Ureter (tissue), 1 donor: ENCODE results near the gene PFKFB2. TPM values are rescaled to one million over a fixed set of nuclear protein-coding genes. Genes with fewer than 3 reads are reported as not detected.

Experiments used
- DNase-seq: peaks from one replicate; pipeline ENCODE4 v3.0.0-alpha.2; 2020; ENCODE audit warnings: low spot score
- total RNA-seq: library from RNA; stranded (reverse); gene quantifications from one replicate; pipeline ENCODE4 v1.2.4, GENCODE V29; 2023
- donor health status: DM: yes; HTN: yes; CAD: no.

PFKFB2 gene
- total RNA-seq = 27.0 TPM

- DNase-seq = peak; percentile 98
These were observed at the start of gene PFKFB2 for GRCh38 chr1:207052911-207053769. Gene PFKFB2, plus strand, starts transcription at chr1:207053275. Its CDS starts 1,443 bp downstream, at chr1:207054718.

GRCh38 chr1:207004931-207005830 is 47.9 kb upstream of the PFKFB2 start:
- no peak for DNase-seq

GRCh38 chr1:207006083-207006482 is 47.0 kb upstream of the PFKFB2 start:
- no peak for DNase-seq

- DNase-seq = no peak
These were observed 46.2 kb upstream of the PFKFB2 start for GRCh38 chr1:207006914-207007313.

GRCh38 chr1:207007352-207008033 is 45.6 kb upstream of the PFKFB2 start:
- no peak for DNase-seq

GRCh38 chr1:207009182-207009850 is 43.8 kb upstream of the PFKFB2 start:
- DNase-seq = no peak

GRCh38 chr1:207009945-207010344 is 43.1 kb upstream of the PFKFB2 start:
- no peak for DNase-seq

- DNase-seq = no peak
These were observed 42.3 kb upstream of the PFKFB2 start for GRCh38 chr1:207010726-207011125.

- no peak for DNase-seq
These were observed 39.6 kb upstream of the PFKFB2 start for GRCh38 chr1:207013321-207014085.

GRCh38 chr1:207014728-207015127 is 38.3 kb upstream of the PFKFB2 start:
- DNase-seq = no peak

- no peak for DNase-seq
These were observed 37.3 kb upstream of the PFKFB2 start for GRCh38 chr1:207015791-207016190.

GRCh38 chr1:207017615-207018559 is 35.2 kb upstream of the PFKFB2 start:
- DNase-seq = no peak

GRCh38 chr1:207018707-207019106 is 34.4 kb upstream of the PFKFB2 start:
- DNase-seq = no peak

- no peak for DNase-seq
These were observed 33.9 kb upstream of the PFKFB2 start for GRCh38 chr1:207019161-207019560.

GRCh38 chr1:207019661-207020060 is 33.4 kb upstream of the PFKFB2 start:
- DNase-seq = no peak

- peak; percentile 79 for DNase-seq
These were observed 32.9 kb upstream of the PFKFB2 start for GRCh38 chr1:207020065-207020708.

GRCh38 chr1:207020709-207021107 is 32.4 kb upstream of the PFKFB2 start:
- DNase-seq = no peak

- DNase-seq = no peak
These were observed 31.8 kb upstream of the PFKFB2 start for GRCh38 chr1:207021139-207021861.
